Putamen (tissue), 1 donor: ENCODE measurements around the gene CD55.
A peak's percentile ranks its signal among the peaks of the same experiment; 100 is the strongest.

ENCODE experiments used
- DNase-seq: peaks from one replicate; pipeline ENCODE4 v3.0.0-alpha.2; 2016; ENCODE audit warnings: low spot score

Gene CD55

DNA sequence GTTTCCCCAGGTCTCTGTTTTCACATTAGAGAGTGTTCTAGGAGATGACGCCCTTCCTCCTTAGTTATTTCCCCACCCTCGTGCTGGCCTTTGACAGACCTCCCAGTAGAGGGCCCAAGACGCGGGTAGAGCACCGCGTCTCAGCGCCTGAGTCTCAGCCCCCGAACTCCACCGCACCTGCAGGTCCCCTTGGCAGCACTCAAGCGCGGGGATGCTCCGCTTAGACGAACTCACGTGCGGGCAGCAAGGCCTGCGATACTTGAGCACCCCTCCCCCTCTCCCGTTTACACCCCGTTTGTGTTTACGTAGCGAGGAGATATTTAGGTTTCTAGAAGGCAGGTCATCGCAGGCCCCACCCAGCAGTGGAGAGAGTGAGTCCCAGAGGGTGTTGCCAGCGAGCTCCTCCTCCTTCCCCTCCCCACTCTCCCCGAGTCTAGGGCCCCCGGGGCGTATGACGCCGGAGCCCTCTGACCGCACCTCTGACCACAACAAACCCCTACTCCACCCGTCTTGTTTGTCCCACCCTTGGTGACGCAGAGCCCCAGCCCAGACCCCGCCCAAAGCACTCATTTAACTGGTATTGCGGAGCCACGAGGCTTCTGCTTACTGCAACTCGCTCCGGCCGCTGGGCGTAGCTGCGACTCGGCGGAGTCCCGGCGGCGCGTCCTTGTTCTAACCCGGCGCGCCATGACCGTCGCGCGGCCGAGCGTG lies at the start of gene CD55:
Gene CD55 (plus strand): TSS at position 600 of the 711 bp plus-strand sequence. CDS start 88 bp downstream, at position 688.
- peak; percentile 89 for DNase-seq

DNA sequence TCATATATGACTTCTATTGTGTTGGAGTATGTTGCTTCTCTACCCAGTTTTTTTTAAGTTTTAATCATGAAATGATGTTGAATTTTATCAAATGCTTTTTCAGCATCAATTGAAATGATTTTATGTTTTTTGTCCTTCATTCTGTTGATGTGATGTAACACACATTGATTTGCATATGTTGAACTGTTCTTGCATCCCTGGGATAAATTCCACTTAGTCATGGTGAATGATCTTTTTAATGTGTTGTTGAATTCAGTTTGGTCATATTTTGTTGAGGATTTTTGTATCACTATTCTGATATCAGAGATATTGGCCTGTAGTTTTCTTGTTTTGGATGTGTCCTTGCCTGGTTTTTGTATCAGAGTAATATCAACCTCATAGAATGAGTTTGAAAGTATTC lies 46.6 kb upstream of the CD55 start:
- DNase-seq: no peak

DNA sequence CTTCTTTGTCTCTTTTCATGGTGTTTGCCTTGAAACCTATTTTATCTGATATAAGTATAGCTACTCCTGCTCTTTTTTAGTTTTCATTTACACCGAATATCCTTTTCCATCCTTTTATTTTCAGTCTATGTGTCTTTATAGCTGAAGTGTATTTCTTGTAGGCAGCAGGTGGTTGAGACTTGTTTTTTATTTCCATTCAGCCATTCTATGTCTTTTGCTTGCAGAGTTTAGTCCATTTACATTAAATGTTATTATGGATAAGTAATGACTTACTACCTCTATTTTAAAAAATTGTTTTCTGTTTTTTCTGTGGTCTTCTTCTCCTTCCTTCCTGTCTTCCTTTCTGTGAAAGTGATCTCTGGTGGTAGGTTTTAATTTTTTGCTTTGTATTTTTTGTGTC lies 45.0 kb upstream of the CD55 start:
- DNase-seq: no peak

DNA sequence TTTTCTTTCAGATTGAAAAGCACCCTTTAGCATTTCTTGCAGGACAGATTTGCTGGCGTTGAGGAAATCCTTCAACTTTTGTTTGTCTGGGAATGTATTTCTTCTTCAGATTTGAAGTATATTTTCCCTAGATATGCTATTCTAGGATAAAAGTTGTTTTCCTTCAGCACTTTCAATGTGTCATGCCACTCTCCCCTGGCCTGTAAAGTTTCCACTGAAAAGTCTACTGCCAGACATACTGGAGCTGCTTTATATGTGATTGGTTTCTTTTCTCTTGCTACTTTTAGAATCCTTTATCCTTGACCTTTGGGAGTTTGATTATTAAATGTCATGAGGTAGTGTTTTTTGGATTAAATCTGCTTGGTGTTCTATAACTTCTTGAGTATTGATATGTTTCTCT lies 44.2 kb upstream of the CD55 start:
- DNase-seq: no peak

DNA sequence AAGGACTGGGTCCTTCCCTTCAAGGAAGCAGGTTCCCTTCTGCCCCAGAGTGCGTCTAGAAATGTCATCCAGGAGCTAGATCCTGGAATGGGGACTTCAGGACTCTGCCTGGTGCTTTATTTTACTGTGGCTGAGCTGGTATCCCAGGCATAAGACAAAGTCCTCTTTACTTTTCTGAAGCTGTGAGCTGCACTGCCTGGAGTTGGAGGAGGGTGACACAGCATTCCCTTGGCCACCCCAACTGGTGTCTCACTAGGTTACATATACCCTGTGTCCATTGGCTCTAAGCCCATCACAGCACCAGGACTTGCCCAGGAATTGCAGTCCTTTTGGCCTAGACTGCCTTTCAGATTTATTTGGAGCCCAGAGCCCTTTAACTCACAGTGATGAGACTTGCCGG lies 41.8 kb upstream of the CD55 start:
- no peak for DNase-seq

- no peak for DNase-seq
Measured at GRCh38 chr1:207280706-207281105, 40.8 kb upstream of the CD55 start.

- no peak for DNase-seq
Measured at GRCh38 chr1:207282058-207282457, 39.4 kb upstream of the CD55 start.

DNA sequence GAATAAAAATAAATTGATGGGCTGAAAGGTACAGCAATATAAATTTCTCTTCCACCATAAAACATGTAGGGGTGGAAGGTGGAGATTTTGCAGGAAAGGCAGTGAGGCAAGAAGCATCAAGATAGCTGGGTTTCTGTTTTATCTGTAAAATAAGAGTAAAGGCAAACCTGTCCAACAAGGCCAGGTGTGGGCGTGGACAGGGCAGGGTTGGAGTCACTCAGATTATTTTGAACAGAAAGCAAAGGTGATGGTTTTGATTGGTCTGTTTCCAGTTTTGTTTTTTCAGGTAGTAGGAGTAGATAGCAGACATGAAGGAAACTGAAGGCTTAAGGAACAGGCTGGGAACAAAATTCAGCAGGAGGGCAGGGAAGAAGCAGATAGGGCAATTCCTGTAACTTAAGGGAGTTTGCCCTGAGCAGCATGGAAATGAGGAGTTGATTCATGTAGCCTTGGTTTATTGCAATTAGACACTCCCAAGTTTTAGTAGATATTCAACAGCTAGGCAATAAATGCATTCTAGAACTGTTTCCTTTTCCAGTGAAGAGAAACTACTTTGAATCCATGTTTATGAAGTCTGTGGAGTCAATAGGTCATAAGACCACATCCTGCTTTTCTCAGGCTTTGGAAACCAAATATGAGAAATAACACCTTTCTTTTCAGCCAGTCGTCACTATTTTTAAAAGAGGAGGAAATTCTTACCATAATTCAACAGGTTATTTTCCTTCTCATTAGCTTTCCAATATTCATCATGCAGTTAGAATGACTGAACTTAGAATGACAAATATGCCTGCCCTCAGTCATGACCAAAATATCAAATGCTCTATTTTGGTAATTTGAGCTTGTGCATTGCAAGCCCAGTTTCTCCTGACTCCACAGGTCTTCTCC lies 38.7 kb upstream of the CD55 start:
- DNase-seq: no peak

GRCh38 chr1:207283421-207283820 lies 38.1 kb upstream of the CD55 start:
- DNase-seq: no peak

GRCh38 chr1:207284209-207284897 lies 37.1 kb upstream of the CD55 start:
- no peak for DNase-seq

DNA sequence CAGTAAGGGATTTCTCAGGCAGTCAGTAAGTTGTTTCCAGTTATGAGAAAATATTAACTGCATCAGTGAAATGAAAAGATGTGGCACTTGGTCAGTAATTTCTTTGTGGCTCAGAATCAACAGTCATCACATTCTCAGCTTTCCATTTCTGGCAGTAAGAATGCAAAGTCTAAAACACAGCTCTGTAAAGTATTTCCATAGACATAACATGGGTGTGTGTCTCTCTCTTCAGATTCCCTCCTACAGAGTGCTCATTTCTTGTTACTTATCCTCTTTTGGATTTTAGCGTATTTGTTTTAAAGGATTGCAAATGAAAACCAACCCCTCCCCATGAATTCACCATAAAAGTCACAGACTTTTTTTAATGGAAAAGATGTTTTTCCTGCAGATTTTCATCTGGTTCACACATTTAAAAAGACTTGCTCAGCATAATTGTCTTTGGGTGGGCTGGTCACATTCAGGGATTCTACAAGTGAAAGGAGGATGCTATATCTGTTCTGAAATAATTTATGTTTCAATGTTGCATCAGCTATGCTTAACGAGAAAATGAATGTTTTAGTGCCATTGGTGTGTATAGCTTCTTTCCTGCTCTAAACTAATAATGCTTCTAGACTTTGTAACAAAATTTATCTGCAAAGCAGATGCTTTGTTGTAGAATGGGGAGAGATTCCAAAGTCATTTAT lies 34.6 kb upstream of the CD55 start:
- DNase-seq: no peak

DNA sequence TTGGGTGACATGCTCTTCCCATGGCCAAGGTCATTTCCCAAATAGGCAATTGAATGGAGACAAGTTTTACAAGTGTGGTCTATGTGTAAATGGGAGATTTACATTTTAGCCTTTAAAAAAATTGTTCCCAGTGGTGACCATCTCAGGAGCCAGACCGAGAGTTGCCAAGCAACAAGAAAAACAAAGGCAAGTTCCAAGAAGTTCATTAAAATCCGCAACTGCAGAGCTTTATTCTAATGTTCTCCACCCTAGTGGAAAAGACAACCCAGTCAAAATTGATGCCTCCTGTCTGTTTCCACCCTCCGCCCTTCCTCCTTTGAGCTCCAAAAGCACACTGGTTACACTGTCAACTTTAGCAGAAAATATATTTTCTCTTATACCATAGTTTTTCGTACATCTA lies 33.2 kb upstream of the CD55 start:
- DNase-seq: no peak

DNA sequence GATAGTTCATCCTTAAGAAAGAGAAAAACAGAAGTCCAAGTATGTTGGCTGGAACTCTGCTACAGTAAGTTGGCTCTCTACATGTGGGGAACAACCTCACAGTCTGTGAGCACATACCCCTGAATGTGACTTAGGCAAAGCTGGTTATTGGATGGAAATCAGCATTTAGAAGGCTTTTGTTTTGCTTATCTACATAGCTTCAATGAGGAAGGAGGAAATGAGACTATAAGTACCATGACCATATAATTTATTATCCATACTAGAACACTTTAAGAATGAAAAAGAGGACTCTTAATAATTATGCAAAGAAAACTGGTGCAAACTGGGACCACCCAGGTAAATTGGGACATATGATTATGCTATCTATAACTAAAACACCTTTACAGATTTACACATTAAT lies 31.7 kb upstream of the CD55 start:
- no peak for DNase-seq

GRCh38 chr1:207291723-207292122 lies 29.8 kb upstream of the CD55 start:
- no peak for DNase-seq

- DNase-seq: no peak
Measured at GRCh38 chr1:207298186-207298585, 23.3 kb upstream of the CD55 start.

- DNase-seq: no peak
Measured at GRCh38 chr1:207298636-207299398, 22.7 kb upstream of the CD55 start.

GRCh38 chr1:207300970-207301369 lies 20.5 kb upstream of the CD55 start:
- no peak for DNase-seq

- no peak for DNase-seq
Measured at GRCh38 chr1:207302618-207303393, 18.7 kb upstream of the CD55 start.

DNA sequence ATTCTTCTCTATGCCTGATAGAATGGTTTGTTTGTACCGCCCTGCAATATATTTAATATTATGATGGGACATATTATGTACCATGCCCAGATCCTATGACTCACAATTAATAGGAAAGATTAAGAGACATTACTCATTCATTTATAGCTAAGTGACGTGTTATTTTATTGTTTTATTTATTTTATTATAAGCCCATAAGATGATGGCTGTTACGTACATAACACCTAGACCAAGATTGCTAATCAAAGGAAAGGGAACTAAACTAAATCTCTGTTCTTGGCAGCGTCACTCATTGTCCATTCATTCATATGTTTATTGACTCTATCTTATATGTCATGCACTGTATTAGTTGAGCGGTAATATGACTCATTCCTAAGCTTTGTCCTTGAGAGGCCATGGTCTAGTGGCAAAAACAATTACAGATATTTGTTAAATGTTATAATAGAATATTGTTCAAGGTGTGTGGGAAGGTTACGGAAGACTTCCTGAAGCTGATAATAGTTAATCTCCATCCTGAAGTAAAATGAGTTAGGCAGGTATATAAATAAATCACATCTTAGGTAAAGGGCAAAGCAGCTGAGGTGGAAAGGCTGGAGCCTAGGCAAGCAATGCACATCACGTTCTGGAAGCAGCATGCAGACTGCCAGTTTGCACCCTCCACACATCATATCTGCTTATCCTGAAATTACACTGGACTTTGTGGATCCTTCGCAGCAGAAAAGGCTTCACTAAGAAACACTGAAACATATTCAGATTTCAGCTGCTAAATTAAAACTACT lies 16.6 kb upstream of the CD55 start:
- no peak for DNase-seq

GRCh38 chr1:207305489-207305873 lies 16.0 kb upstream of the CD55 start:
- DNase-seq: no peak
